Activated CD8-positive, alpha-beta T cell treated with anti-CD3 and anti-CD28 coated beads for 36 hours (primary cell): Measurements from ENCODE around the gene MORF4L1. TPM values are rescaled to one million over a fixed set of nuclear protein-coding genes. Genes with fewer than 3 reads are reported as not detected.

Source experiments
- ATAC-seq: fragments of 200-7000 bp; cut with Tn5 transposase; one replicate; pipeline ENCODE4 v1.10.0; 2021; ENCODE audit warnings: mild to moderate bottlenecking, moderate library complexity
- CTCF ChIA-PET: fragments of 350-600 bp; sonication (Branson Sonifier 250); formaldehyde crosslinking; loops from one replicate; lab custom pipeline; 2021; ENCODE audit warnings: antibody characterized with exemption; lab: Charles Lee
- POLR2A ChIA-PET: fragments of 350-600 bp; sonication (Branson Sonifier 250); formaldehyde crosslinking; loops from one replicate; lab custom pipeline; 2021; ENCODE audit warnings: antibody characterized with exemption; lab: Charles Lee
- DNase-seq: peaks from one replicate; pipeline ENCODE4 v3.0.0-alpha.2; 2020
- H3K27ac Mint-ChIP-seq: one replicate; pipeline ENCODE4 v1.8.0; 2021; ENCODE audit warnings: mild to moderate bottlenecking, mixed read lengths
- H3K27me3 Mint-ChIP-seq: one replicate; pipeline ENCODE4 v1.8.0; 2021; ENCODE audit warnings: mixed read lengths
- H3K36me3 Mint-ChIP-seq: one replicate; pipeline ENCODE4 v1.8.0; 2021; ENCODE audit warnings: low read depth, mixed read lengths
- H3K4me1 Mint-ChIP-seq: one replicate; pipeline ENCODE4 v1.8.0; 2021; ENCODE audit warnings: low read depth, mixed read lengths
- H3K4me3 Mint-ChIP-seq: one replicate; pipeline ENCODE4 v1.8.0; 2021; ENCODE audit warnings: mild to moderate bottlenecking, moderate library complexity, mixed read lengths
- H3K9me3 Mint-ChIP-seq: one replicate; pipeline ENCODE4 v1.8.0; 2021; ENCODE audit warnings: mixed read lengths
- intact Hi-C: fragments of 100-400 bp; cut with micrococcal nuclease; formaldehyde crosslinking; loops from one replicate; pipeline ENCODE4 v1.10.0; 2022
- total RNA-seq, 2 experiments: library from RNA; stranded (reverse); gene quantifications; one replicate each; pipeline ENCODE4 v1.2.3, GENCODE V29; 2021
- TF ChIP-seq, protein P1 (sequence below): fragments of 200-600 bp; IDR thresholded peaks from one replicate; pipeline ENCODE4 v1.8.0; 2022; ENCODE audit warnings: antibody characterized with exemption, mild to moderate bottlenecking

Gene MORF4L1
- total RNA-seq, 2 experiments from 2014 or later, result 236 to 247 TPM

DNA sequence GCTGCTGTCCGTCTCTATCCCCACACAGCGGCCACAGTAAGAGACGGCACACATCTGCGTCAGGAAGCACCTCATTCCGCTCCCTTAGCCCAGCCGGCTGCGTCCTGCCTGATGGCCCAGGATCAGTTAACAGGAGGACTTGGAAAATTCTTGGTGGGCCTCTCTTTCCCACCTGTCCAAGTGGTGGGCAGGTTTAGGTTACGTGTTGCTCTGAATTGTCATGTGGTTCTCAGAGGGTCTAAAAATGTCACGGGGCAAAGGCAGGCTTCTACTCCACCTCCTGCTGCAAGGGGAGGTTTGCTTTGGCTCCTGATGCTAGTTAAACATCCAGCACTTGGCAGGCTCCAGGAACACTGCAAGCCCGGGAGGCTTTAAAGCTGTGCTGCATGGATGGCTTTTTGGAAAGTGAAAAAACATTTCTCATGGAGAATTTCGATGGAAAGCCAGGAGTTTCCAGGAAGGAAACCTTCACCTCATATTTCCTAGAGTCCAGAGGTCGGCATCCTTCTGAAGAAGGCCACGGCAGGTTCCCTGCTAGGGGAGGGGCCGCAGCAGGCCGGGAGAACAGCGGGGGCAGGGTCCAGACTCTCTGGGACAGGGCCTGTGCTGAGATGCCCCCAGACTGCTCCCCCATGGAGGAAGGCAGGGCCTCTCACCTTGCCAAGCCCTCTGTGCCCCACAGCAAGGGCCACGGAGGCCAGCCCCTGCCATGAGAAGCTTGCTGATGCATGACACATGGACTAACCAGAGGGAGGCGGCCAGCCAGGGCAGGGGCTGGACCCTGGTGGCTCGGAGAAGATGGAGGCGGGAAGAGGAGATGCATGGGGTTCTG lies 61.3 kb downstream of the MORF4L1 start:
- peaks cover 4% of the 10 kb centered on the region for H3K36me3 Mint-ChIP-seq
- ATAC-seq (no peak), DNase-seq (no peak)
- intact Hi-C loops, result no loop called here
- TF ChIP-seq, protein P1, sequence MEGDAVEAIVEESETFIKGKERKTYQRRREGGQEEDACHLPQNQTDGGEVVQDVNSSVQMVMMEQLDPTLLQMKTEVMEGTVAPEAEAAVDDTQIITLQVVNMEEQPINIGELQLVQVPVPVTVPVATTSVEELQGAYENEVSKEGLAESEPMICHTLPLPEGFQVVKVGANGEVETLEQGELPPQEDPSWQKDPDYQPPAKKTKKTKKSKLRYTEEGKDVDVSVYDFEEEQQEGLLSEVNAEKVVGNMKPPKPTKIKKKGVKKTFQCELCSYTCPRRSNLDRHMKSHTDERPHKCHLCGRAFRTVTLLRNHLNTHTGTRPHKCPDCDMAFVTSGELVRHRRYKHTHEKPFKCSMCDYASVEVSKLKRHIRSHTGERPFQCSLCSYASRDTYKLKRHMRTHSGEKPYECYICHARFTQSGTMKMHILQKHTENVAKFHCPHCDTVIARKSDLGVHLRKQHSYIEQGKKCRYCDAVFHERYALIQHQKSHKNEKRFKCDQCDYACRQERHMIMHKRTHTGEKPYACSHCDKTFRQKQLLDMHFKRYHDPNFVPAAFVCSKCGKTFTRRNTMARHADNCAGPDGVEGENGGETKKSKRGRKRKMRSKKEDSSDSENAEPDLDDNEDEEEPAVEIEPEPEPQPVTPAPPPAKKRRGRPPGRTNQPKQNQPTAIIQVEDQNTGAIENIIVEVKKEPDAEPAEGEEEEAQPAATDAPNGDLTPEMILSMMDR, result no peak
- H3K4me1 Mint-ChIP-seq, result peaks cover 21% of the 10 kb centered on the region
- CTCF ChIA-PET, result interaction anchor here (0.9 kb wide), 1 partner anchor 55 kb away, joined by 3 read pairs; no protein-coding TSS in a partner anchor
- H3K27ac Mint-ChIP-seq, result no peak overlapping the region
- no peaks in the 10 kb centered on the region for H3K9me3 Mint-ChIP-seq
- peaks cover 10% of the 10 kb centered on the region for H3K27me3 Mint-ChIP-seq
- POLR2A ChIA-PET, result interaction anchor here (0.6 kb wide), 1 partner anchor 177 kb away, joined by 3 read pairs; no protein-coding TSS in a partner anchor
- H3K4me3 Mint-ChIP-seq, result no peak overlapping the region

- H3K4me1 Mint-ChIP-seq, result peaks cover 23% of the 10 kb centered on the region
- H3K4me3 Mint-ChIP-seq, result no peak overlapping the region
- no peak for DNase-seq
- H3K36me3 Mint-ChIP-seq, result peaks cover 4% of the 10 kb centered on the region
- H3K9me3 Mint-ChIP-seq, result no peaks in the 10 kb centered on the region
- H3K27ac Mint-ChIP-seq, result no peak overlapping the region
- no peak for ATAC-seq
- ChIA-PET POLR2A (interaction anchor here (0.6 to 1.0 kb wide), 2 partner anchors 10 to 235 kb away, joined by 3 read pairs; partner anchors contain the start of gene CTSH), CTCF (interaction anchor here (0.9 kb wide), 1 partner anchor 54 kb away, joined by 3 read pairs; no protein-coding TSS in a partner anchor)
- TF ChIP-seq, protein P1, result no peak
- intact Hi-C loops, result no loop called here
- peaks cover 10% of the 10 kb centered on the region for H3K27me3 Mint-ChIP-seq
Measured at GRCh38 chr15:78934655-78935023, 61.9 kb downstream of the MORF4L1 start.

GRCh38 chr15:78937132-78937739 lies 64.5 kb downstream of the MORF4L1 start:
- H3K4me3 Mint-ChIP-seq, result no peak overlapping the region
- peaks cover 10% of the 10 kb centered on the region for H3K27me3 Mint-ChIP-seq
- H3K9me3 Mint-ChIP-seq, result no peaks in the 10 kb centered on the region
- peaks cover 26% of the 10 kb centered on the region for H3K4me1 Mint-ChIP-seq
- TF ChIP-seq, protein P1, result no peak
- peaks cover 4% of the 10 kb centered on the region for H3K36me3 Mint-ChIP-seq
- peak overlapping the region; percentile 55 for H3K27ac Mint-ChIP-seq
- intact Hi-C loops, result no loop called here
- DNase-seq, result peak; percentile 54
- ChIA-PET POLR2A (no interaction called here), CTCF (interaction anchor here (1.4 kb wide), 1 partner anchor 42 kb away, joined by 5 read pairs; no protein-coding TSS in a partner anchor)
- ATAC-seq, result peak; percentile 72

GRCh38 chr15:78938658-78939488 lies 66.2 kb downstream of the MORF4L1 start:
- ChIA-PET POLR2A (no interaction called here), CTCF (no interaction called here)
- TF ChIP-seq, protein P1, result no peak
- no peaks in the 10 kb centered on the region for H3K9me3 Mint-ChIP-seq
- H3K27ac Mint-ChIP-seq, result peak overlapping the region; percentile 42
- peak; percentile 69 for ATAC-seq
- H3K27me3 Mint-ChIP-seq, result peaks cover 14% of the 10 kb centered on the region
- DNase-seq, result peak; percentile 35
- peak overlapping the region; percentile 31 for H3K4me3 Mint-ChIP-seq
- peaks cover 4% of the 10 kb centered on the region for H3K36me3 Mint-ChIP-seq
- intact Hi-C loops, result no loop called here
- peaks cover 26% of the 10 kb centered on the region for H3K4me1 Mint-ChIP-seq
